GM23338 (cell line): Measurements from ENCODE around the gene LRBA. TPM values are rescaled to one million over a fixed set of nuclear protein-coding genes. Genes with fewer than 3 reads are reported as not detected.

ENCODE experiments used
- ATAC-seq: fragments of 200-7000 bp; cut with Tn5 transposase; 3 replicates; pipeline ENCODE4 v1.9.1; 2020
- DNase-seq: peaks from one replicate; pipeline ENCODE4 v3.0.0-alpha.2; 2015; ENCODE audit warnings: low spot score
- H2AFZ ChIP-seq: fragments of 200-600 bp; sonication (generic); 2 replicates; pipeline ENCODE4 v1.8.0; 2016; ENCODE audit warnings: antibody characterized with exemption, mild to moderate bottlenecking, moderate library complexity
- H3F3A ChIP-seq: fragments of 200-600 bp; sonication (generic); replicated peaks from 2 replicates; pipeline ENCODE4 v1.8.0; 2017; ENCODE audit warnings: antibody characterized with exemption, mixed run types, low read depth
- H3K27ac ChIP-seq: fragments of 200-600 bp; sonication (generic); 2 replicates; pipeline ENCODE4 v1.6.1; 2016; ENCODE audit warnings: low read depth
- H3K27me3 ChIP-seq: fragments of 200-600 bp; sonication (generic); 2 replicates; pipeline ENCODE4 v1.8.0; 2016; ENCODE audit warnings: mild to moderate bottlenecking, mixed run types, moderate library complexity; ENCODE audit not compliant: insufficient read depth
- H3K36me3 ChIP-seq: fragments of 200-600 bp; sonication (generic); 2 replicates; pipeline ENCODE4 v1.8.0; 2016; ENCODE audit warnings: mild to moderate bottlenecking; ENCODE audit not compliant: insufficient read depth
- H3K4me1 ChIP-seq: fragments of 200-600 bp; sonication (generic); 2 replicates; pipeline ENCODE4 v1.8.0; 2016; ENCODE audit warnings: mild to moderate bottlenecking, moderate library complexity; ENCODE audit not compliant: insufficient read depth
- H3K4me2 ChIP-seq: fragments of 200-600 bp; sonication (generic); 2 replicates; pipeline ENCODE4 v1.7.1; 2017; ENCODE audit warnings: mixed run types
- H3K4me3 ChIP-seq: fragments of 200-600 bp; sonication (generic); 2 replicates; pipeline ENCODE4 v1.6.1; 2016; ENCODE audit warnings: mixed run types
- H3K79me2 ChIP-seq: fragments of 200-600 bp; sonication (generic); replicated peaks from 2 replicates; pipeline ENCODE4 v1.8.0; 2017; ENCODE audit warnings: mild to moderate bottlenecking; ENCODE audit not compliant: insufficient read depth
- H3K9me2 ChIP-seq: fragments of 200-600 bp; sonication (generic); 2 replicates; pipeline ENCODE4 v1.8.0; 2017; ENCODE audit not compliant: insufficient read depth
- H4K20me1 ChIP-seq: fragments of 200-600 bp; sonication (generic); replicated peaks from 2 replicates; pipeline ENCODE4 v1.8.0; 2017; ENCODE audit warnings: mild to moderate bottlenecking; ENCODE audit not compliant: insufficient read depth
- H3K27ac Mint-ChIP-seq: 2 replicates; pipeline ENCODE4 v1.8.0; 2020; ENCODE audit warnings: inconsistent platforms, mild to moderate bottlenecking, moderate library complexity, mixed read lengths
- H3K27me3 Mint-ChIP-seq: 3 replicates; pipeline ENCODE4 v1.8.0; 2022; ENCODE audit warnings: low read depth, mild to moderate bottlenecking, moderate library complexity, mixed read lengths, inconsistent platforms; ENCODE audit not compliant: insufficient read depth, poor library complexity
- H3K36me3 Mint-ChIP-seq: 3 replicates; pipeline ENCODE4 v1.8.0; 2021; ENCODE audit warnings: low read depth, mild to moderate bottlenecking, inconsistent platforms, moderate library complexity, mixed read lengths
- H3K4me1 Mint-ChIP-seq: 3 replicates; pipeline ENCODE4 v1.8.0; 2020; ENCODE audit warnings: mild to moderate bottlenecking, inconsistent platforms, mixed read lengths
- H3K4me3 Mint-ChIP-seq: 3 replicates; pipeline ENCODE4 v1.8.0; 2021; ENCODE audit warnings: moderate library complexity, mild to moderate bottlenecking, inconsistent platforms, mixed read lengths
- H3K9me3 Mint-ChIP-seq: 3 replicates; pipeline ENCODE4 v1.8.0; 2020; ENCODE audit warnings: moderate library complexity, mild to moderate bottlenecking, inconsistent platforms, mixed read lengths
- CREB1 ChIP-seq: fragments of 250-450 bp; sonication (Bioruptor Pico); IDR thresholded peaks from 2 replicates; pipeline ENCODE4 v1.5.0; 2020; ENCODE audit warnings: low read depth, mild to moderate bottlenecking, moderate library complexity
- CTCF ChIP-seq, 2 experiments: fragments of 200-600 bp in 1 of 2; sonication (generic) in 1 of 2; conservative IDR thresholded peaks; 2 replicates each; pipeline versions ENCODE4 v1.5.1 to v1.6.1; 2016 to 2017; ENCODE audit warnings: antibody characterized with exemption in 2 of 2, low read depth in 2 of 2, mild to moderate bottlenecking in 2 of 2, moderate library complexity in 1 of 2
- ETS1 ChIP-seq: IDR thresholded peaks from 2 replicates; pipeline ENCODE4 v1.6.1; 2016; ENCODE audit warnings: antibody characterized with exemption
- EZH2 ChIP-seq: fragments of 200-600 bp; sonication (generic); IDR thresholded peaks from one replicate; pipeline ENCODE4 v1.8.0; 2017; ENCODE audit warnings: antibody characterized with exemption, mild to moderate bottlenecking, low read depth; ENCODE audit not compliant: unreplicated experiment
- EZH2phosphoT487 ChIP-seq: fragments of 200-600 bp; sonication (generic); IDR thresholded peaks from one replicate; pipeline ENCODE4 v1.8.1; 2018; ENCODE audit warnings: antibody characterized with exemption; ENCODE audit not compliant: unreplicated experiment
- JUNB ChIP-seq: IDR thresholded peaks from one replicate; pipeline ENCODE4 v1.6.1; 2016; ENCODE audit warnings: antibody characterized with exemption; ENCODE audit not compliant: unreplicated experiment
- NANOG ChIP-seq: IDR thresholded peaks from 2 replicates; pipeline ENCODE4 v1.6.1; 2016; ENCODE audit warnings: antibody characterized with exemption, borderline replicate concordance
- POLR2AphosphoS5 ChIP-seq: IDR thresholded peaks from 2 replicates; pipeline ENCODE4 v1.6.1; 2016; ENCODE audit warnings: antibody characterized with exemption, low read depth
- REST ChIP-seq: IDR thresholded peaks from one replicate; pipeline ENCODE4 v1.6.1; 2018; ENCODE audit warnings: antibody characterized with exemption; ENCODE audit not compliant: unreplicated experiment
- STAT1 ChIP-seq: IDR thresholded peaks from one replicate; pipeline ENCODE4 v1.6.1; 2016; ENCODE audit warnings: antibody characterized with exemption; ENCODE audit not compliant: unreplicated experiment
- ZNF114 ChIP-seq: fragments of 250-450 bp; sonication (Bioruptor Pico); IDR thresholded peaks from 2 replicates; pipeline ENCODE4 v1.5.0; 2020; ENCODE audit warnings: mild to moderate bottlenecking, moderate library complexity
- ZNF331 ChIP-seq: fragments of 250-450 bp; sonication (Bioruptor Pico); IDR thresholded peaks from 2 replicates; pipeline ENCODE4 v1.5.0; 2020; ENCODE audit warnings: low read depth, mild to moderate bottlenecking, moderate library complexity
- polyA plus RNA-seq: library from polyadenylated mRNA; unstranded; fragments of >200 nt; fragmentation: Nextera tagmentation; extraction: Ambion mirVana; gene quantifications from 2 replicates; pipeline ENCODE4 v1.2.1, GENCODE V29; 2016
- total RNA-seq: library from RNA; depleted of rRNA; stranded (reverse); fragments of >200 nt; shearing (Covaris generic); gene quantifications from 2 replicates; pipeline ENCODE4 v1.2.3, GENCODE V29; 2014

The LRBA gene
- total and polyA plus RNA-seq, 2 experiments from 2014 or later, result 23.3 to 126 TPM

DNA sequence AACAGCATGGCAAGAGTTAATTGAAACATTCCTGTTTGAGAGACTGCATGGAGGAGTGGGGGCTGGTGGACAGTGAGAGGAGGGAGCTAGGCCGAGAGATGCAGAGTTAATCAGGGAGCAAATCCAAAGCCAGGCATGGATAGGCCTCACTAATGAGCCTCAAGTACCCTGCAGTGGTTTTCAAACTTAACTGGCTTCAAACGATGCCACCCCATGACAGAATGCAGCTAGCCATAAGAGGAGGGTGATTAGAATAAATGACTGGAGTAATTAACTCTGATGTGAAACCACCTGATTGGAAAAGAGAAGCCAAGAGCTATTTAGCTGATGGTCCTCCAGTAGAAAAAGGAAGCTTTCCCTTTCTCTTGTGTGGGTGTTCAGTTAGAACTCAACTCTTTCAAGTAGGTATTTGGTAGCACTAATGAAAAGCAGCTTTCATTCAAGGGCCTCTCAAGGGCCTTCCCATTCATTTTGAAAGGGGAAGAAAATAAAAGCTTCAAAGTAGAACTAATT lies 648.5 kb downstream of the LRBA start:
- H2AFZ ChIP-seq, result no peak overlapping the region
- no peak overlapping the region for H3K27ac ChIP-seq
- no peaks in the 10 kb centered on the region for H3F3A ChIP-seq
- no peaks in the 10 kb centered on the region for H3K79me2 ChIP-seq
- ATAC-seq, result peak; percentile 95
- Mint-ChIP-seq H3K36me3 (no peaks in the 10 kb centered on the region), H3K9me3 (no peaks in the 10 kb centered on the region), H3K27me3 (peaks cover 22% of the 10 kb centered on the region), H3K4me1 (peaks cover 15% of the 10 kb centered on the region), H3K27ac (no peak overlapping the region), H3K4me3 (peak overlapping the region; percentile 33)
- peak overlapping the region; percentile 61 for H3K4me2 ChIP-seq
- no peaks in the 10 kb centered on the region for H3K9me2 ChIP-seq
- peak; percentile 77 for DNase-seq
- H3K4me1 ChIP-seq, result peaks cover 21% of the 10 kb centered on the region
- peaks cover 32% of the 10 kb centered on the region for H3K27me3 ChIP-seq
- no peaks in the 10 kb centered on the region for H4K20me1 ChIP-seq
- peak overlapping the region; percentile 9; the same call in 1 of the 2 replicates for H3K4me3 ChIP-seq
- TF ChIP-seq ETS1 (no peak), EZH2phosphoT487 (no peak), POLR2AphosphoS5 (no peak), CTCF (conservative IDR thresholded peaks at IDR 0.05; ENCODE audit: low read depth in 2 of 2) (no peak), EZH2 (no peak), NANOG (no peak), JUNB (no peak), CREB1 (CRISPR knock-in tag) (no peak), ZNF114 (CRISPR knock-in tag) (no peak), STAT1 (no peak)
- no peaks in the 10 kb centered on the region for H3K36me3 ChIP-seq

- no peaks in the 10 kb centered on the region for H3F3A ChIP-seq
- H3K4me2 ChIP-seq, result no peak overlapping the region
- ATAC-seq (no peak), DNase-seq (no peak)
- H3K9me2 ChIP-seq, result no peaks in the 10 kb centered on the region
- H3K27ac ChIP-seq, result no peak overlapping the region
- H3K27me3 Mint-ChIP-seq, result peaks cover 12% of the 10 kb centered on the region
- no peaks in the 10 kb centered on the region for H3K9me3 Mint-ChIP-seq
- no peaks in the 10 kb centered on the region for H3K36me3 Mint-ChIP-seq
- peaks cover 17% of the 10 kb centered on the region for H3K27me3 ChIP-seq
- H3K4me1 Mint-ChIP-seq, result peaks cover 15% of the 10 kb centered on the region
- H3K4me3 Mint-ChIP-seq, result no peak overlapping the region
- no peaks in the 10 kb centered on the region for H3K79me2 ChIP-seq
- no peaks in the 10 kb centered on the region for H4K20me1 ChIP-seq
- no peak overlapping the region for H2AFZ ChIP-seq
- H3K4me3 ChIP-seq, result no peak overlapping the region
- no peak overlapping the region for H3K27ac Mint-ChIP-seq
- H3K36me3 ChIP-seq, result no peaks in the 10 kb centered on the region
- peaks cover 21% of the 10 kb centered on the region for H3K4me1 ChIP-seq
- TF ChIP-seq ZNF331 (CRISPR knock-in tag) (no peak), STAT1 (no peak), JUNB (no peak), CTCF (conservative IDR thresholded peaks at IDR 0.05; ENCODE audit: low read depth in 2 of 2) (no peak), REST (no peak), ZNF114 (CRISPR knock-in tag) (no peak), CREB1 (CRISPR knock-in tag) (no peak), POLR2AphosphoS5 (no peak), EZH2phosphoT487 (no peak), NANOG (no peak), EZH2 (no peak)
Observed at GRCh38 chr4:150363721-150364688, 651.1 kb downstream of the LRBA start.
